Measurements from ENCODE around the gene UNC13B.
"Not testable (repeated sequence)": the region's sequence is repeated elsewhere in the genome, so short reads cannot be mapped to it uniquely, and the experiment has no call there.

UNC13B gene

GRCh38 chr9:35406183-35406959 lies 244.6 kb downstream of the UNC13B start:
- ChIA-PET CTCF (no interaction called here), POLR2A (no interaction called here)
- no peak for TF ChIP-seq FOXA1 (IDR thresholded peaks at IDR 0.05)
- TF ChIP-seq ZNF384 (IDR thresholded peaks at IDR 0.05), result no peak
- no peak for TF ChIP-seq SP1 (IDR thresholded peaks at IDR 0.05)
- TF ChIP-seq CTBP1 (IDR thresholded peaks at IDR 0.05; ENCODE audit: borderline replicate concordance), result no peak
- TF ChIP-seq ARNT (IDR thresholded peaks at IDR 0.05), result no peak
- no peak for TF ChIP-seq SUZ12 (IDR thresholded peaks at IDR 0.05)
- TF ChIP-seq FOXM1 (IDR thresholded peaks at IDR 0.05; ENCODE audit: borderline replicate concordance), result no peak
- no peak for TF ChIP-seq ELF4 (IDR thresholded peaks at IDR 0.05)
- no peak for TF ChIP-seq PKNOX1 (IDR thresholded peaks at IDR 0.05)
- no peak for TF ChIP-seq HDGF (IDR thresholded peaks at IDR 0.05; ENCODE audit: borderline replicate concordance)
- TF ChIP-seq LEF1 (IDR thresholded peaks at IDR 0.05; ENCODE audit: borderline replicate concordance), result no peak
- no peak for TF ChIP-seq TARDBP (IDR thresholded peaks at IDR 0.05)
- no peak for TF ChIP-seq FOXK2 (IDR thresholded peaks at IDR 0.05)
- no peak for TF ChIP-seq L3MBTL2 (conservative IDR thresholded peaks at IDR 0.05)
- DNase-seq (ENCODE audit: extremely low spot score), result no peak

GRCh38 chr9:35407846-35408245 lies 246.0 kb downstream of the UNC13B start:
- POLR2A ChIA-PET, result no interaction called here
- no peak for DNase-seq (ENCODE audit: extremely low spot score)
- CTCF ChIA-PET, result no interaction called here
- TF ChIP-seq HDGF (IDR thresholded peaks at IDR 0.05; ENCODE audit: borderline replicate concordance) (no peak), ELF4 (IDR thresholded peaks at IDR 0.05) (no peak), FOXA1 (IDR thresholded peaks at IDR 0.05) (no peak), NFRKB (IDR thresholded peaks at IDR 0.05) (no peak)

GRCh38 chr9:35409434-35409833 lies 247.6 kb downstream of the UNC13B start:
- DNase-seq (ENCODE audit: extremely low spot score); POLR2A ChIA-PET; CTCF ChIA-PET: not testable (repeated sequence)

GRCh38 chr9:35414889-35415288 lies 253.1 kb downstream of the UNC13B start:
- no peak for DNase-seq (ENCODE audit: extremely low spot score)
- POLR2A ChIA-PET, result no interaction called here
- TF ChIP-seq L3MBTL2 (conservative IDR thresholded peaks at IDR 0.05) (no peak), SUZ12 (IDR thresholded peaks at IDR 0.05) (no peak), FOXA1 (IDR thresholded peaks at IDR 0.05) (no peak), TARDBP (IDR thresholded peaks at IDR 0.05) (no peak), LEF1 (IDR thresholded peaks at IDR 0.05; ENCODE audit: borderline replicate concordance) (no peak)
- CTCF ChIA-PET, result no interaction called here

- ChIA-PET CTCF (no interaction called here), POLR2A (no interaction called here)
- TF ChIP-seq SUZ12 (IDR thresholded peaks at IDR 0.05) (no peak), LEF1 (IDR thresholded peaks at IDR 0.05; ENCODE audit: borderline replicate concordance) (no peak), CTBP1 (IDR thresholded peaks at IDR 0.05; ENCODE audit: borderline replicate concordance) (no peak), FOXK2 (IDR thresholded peaks at IDR 0.05) (no peak), SP1 (IDR thresholded peaks at IDR 0.05) (no peak), FOXM1 (IDR thresholded peaks at IDR 0.05; ENCODE audit: borderline replicate concordance) (no peak), ARNT (IDR thresholded peaks at IDR 0.05) (no peak), ZNF384 (IDR thresholded peaks at IDR 0.05) (no peak), FOXA1 (IDR thresholded peaks at IDR 0.05) (no peak), PKNOX1 (IDR thresholded peaks at IDR 0.05) (no peak), TARDBP (IDR thresholded peaks at IDR 0.05) (no peak), BHLHE40 (IDR thresholded peaks at IDR 0.05; ENCODE audit: borderline replicate concordance) (no peak), HDGF (IDR thresholded peaks at IDR 0.05; ENCODE audit: borderline replicate concordance) (no peak), NFRKB (IDR thresholded peaks at IDR 0.05) (no peak), ELF4 (IDR thresholded peaks at IDR 0.05) (no peak), L3MBTL2 (conservative IDR thresholded peaks at IDR 0.05) (no peak)
- DNase-seq (ENCODE audit: extremely low spot score), result no peak
Measured at GRCh38 chr9:35415402-35416097, 253.7 kb downstream of the UNC13B start.

- DNase-seq (ENCODE audit: extremely low spot score), result no peak
- CTCF ChIA-PET, result no interaction called here
- POLR2A ChIA-PET, result no interaction called here
- TF ChIP-seq L3MBTL2 (conservative IDR thresholded peaks at IDR 0.05) (no peak), BHLHE40 (IDR thresholded peaks at IDR 0.05; ENCODE audit: borderline replicate concordance) (no peak), TARDBP (IDR thresholded peaks at IDR 0.05) (no peak)
Measured at GRCh38 chr9:35416098-35416427, 254.3 kb downstream of the UNC13B start.

GRCh38 chr9:35422346-35422745 lies 260.5 kb downstream of the UNC13B start:
- POLR2A ChIA-PET, result no interaction called here
- TF ChIP-seq LEF1 (IDR thresholded peaks at IDR 0.05; ENCODE audit: borderline replicate concordance) (no peak), NFRKB (IDR thresholded peaks at IDR 0.05) (no peak)
- DNase-seq (ENCODE audit: extremely low spot score), result no peak

GRCh38 chr9:35422753-35423152 lies 260.9 kb downstream of the UNC13B start:
- TF ChIP-seq ZNF384 (IDR thresholded peaks at IDR 0.05), result no peak
- TF ChIP-seq SP1 (IDR thresholded peaks at IDR 0.05), result no peak
- TF ChIP-seq HDGF (IDR thresholded peaks at IDR 0.05; ENCODE audit: borderline replicate concordance), result no peak
- CTCF ChIA-PET, result no interaction called here
- POLR2A ChIA-PET, result no interaction called here
- no peak for DNase-seq (ENCODE audit: extremely low spot score)

More at GRCh38 chr9:35422346-35422745, 260.5 kb downstream of the UNC13B start:
- CTCF ChIA-PET, result no interaction called here
